Inflammatory macrophage treated with lipopolysaccharide for 4 hours (primary cell): ENCODE measurements around the gene AUTS2.
"Not testable (repeated sequence)": the region's sequence is repeated elsewhere in the genome, so short reads cannot be mapped to it uniquely, and the experiment has no call there.

Source experiments
- DNase-seq: peaks from one replicate; pipeline ENCODE4 v3.0.0-alpha.2; 2020

Gene AUTS2

GRCh38 chr7:70579397-70580097 lies 981.3 kb downstream of the AUTS2 start:
- DNase-seq = no peak

- no peak for DNase-seq
Observed at GRCh38 chr7:70580161-70580560, 981.9 kb downstream of the AUTS2 start.

GRCh38 chr7:70582927-70583895 lies 984.9 kb downstream of the AUTS2 start:
- DNase-seq = no peak

- no peak for DNase-seq
Observed at GRCh38 chr7:70583965-70584883, 985.9 kb downstream of the AUTS2 start.

- DNase-seq = no peak
Observed at GRCh38 chr7:70585071-70585470, 986.8 kb downstream of the AUTS2 start.

GRCh38 chr7:70586822-70587221 lies 988.5 kb downstream of the AUTS2 start:
- no peak for DNase-seq

GRCh38 chr7:70587739-70588138 lies 989.5 kb downstream of the AUTS2 start:
- DNase-seq = no peak

GRCh38 chr7:70588191-70588921 lies 990.1 kb downstream of the AUTS2 start:
- no peak for DNase-seq

GRCh38 chr7:70589010-70589409 lies 990.7 kb downstream of the AUTS2 start:
- DNase-seq = no peak

GRCh38 chr7:70589590-70589989 lies 991.3 kb downstream of the AUTS2 start:
- DNase-seq = no peak

GRCh38 chr7:70590126-70590854 lies 992.0 kb downstream of the AUTS2 start:
- no peak for DNase-seq

GRCh38 chr7:70591643-70592042 lies 993.4 kb downstream of the AUTS2 start:
- DNase-seq = no peak

- DNase-seq = no peak
Observed at GRCh38 chr7:70592171-70592570, 993.9 kb downstream of the AUTS2 start.

- no peak for DNase-seq
Observed at GRCh38 chr7:70594170-70594569, 995.9 kb downstream of the AUTS2 start.

- DNase-seq = not testable (repeated sequence)
Observed at GRCh38 chr7:70594885-70595284, 996.6 kb downstream of the AUTS2 start.

GRCh38 chr7:70595370-70595754 lies 997.1 kb downstream of the AUTS2 start:
- no peak for DNase-seq

GRCh38 chr7:70595755-70596597 lies 997.7 kb downstream of the AUTS2 start:
- no peak for DNase-seq

GRCh38 chr7:70596598-70596913 lies 998.3 kb downstream of the AUTS2 start:
- DNase-seq = no peak

GRCh38 chr7:70597066-70597465 lies 998.8 kb downstream of the AUTS2 start:
- no peak for DNase-seq

GRCh38 chr7:70598976-70599375 lies 1000.7 kb downstream of the AUTS2 start:
- no peak for DNase-seq
